Adipocyte (in vitro differentiated cells): ENCODE measurements around the gene FNDC5.

Experiments
- DNase-seq: peaks from one replicate; pipeline ENCODE4 v3.0.0-alpha.2; 2015; ENCODE audit warnings: low read depth
- H3K27me3 ChIP-seq: replicated peaks from 2 replicates; pipeline ENCODE4 v1.7.0; 2013; ENCODE audit warnings: mild to moderate bottlenecking, low read length, moderate library complexity; ENCODE audit not compliant: control insufficient read depth, insufficient read depth
- H3K36me3 ChIP-seq: 2 replicates; pipeline ENCODE4 v1.7.0; 2013; ENCODE audit warnings: low read length, mild to moderate bottlenecking, moderate library complexity; ENCODE audit not compliant: control insufficient read depth, insufficient read depth, severe bottlenecking
- H3K4me1 ChIP-seq: 2 replicates; pipeline ENCODE4 v1.7.0; 2013; ENCODE audit warnings: mild to moderate bottlenecking, low read length, moderate library complexity; ENCODE audit not compliant: control insufficient read depth, insufficient read depth
- H3K4me3 ChIP-seq: 2 replicates; pipeline ENCODE4 v1.7.0; 2013; ENCODE audit warnings: mild to moderate bottlenecking, low read length, moderate library complexity
- H3K9ac ChIP-seq: 2 replicates; pipeline ENCODE4 v1.7.0; 2013; ENCODE audit warnings: mild to moderate bottlenecking, low read length, moderate library complexity
- H3K9me3 ChIP-seq: 2 replicates; pipeline ENCODE4 v1.7.0; 2013; ENCODE audit warnings: mild to moderate bottlenecking, low read length, moderate library complexity; ENCODE audit not compliant: control insufficient read depth

Gene FNDC5

DNA sequence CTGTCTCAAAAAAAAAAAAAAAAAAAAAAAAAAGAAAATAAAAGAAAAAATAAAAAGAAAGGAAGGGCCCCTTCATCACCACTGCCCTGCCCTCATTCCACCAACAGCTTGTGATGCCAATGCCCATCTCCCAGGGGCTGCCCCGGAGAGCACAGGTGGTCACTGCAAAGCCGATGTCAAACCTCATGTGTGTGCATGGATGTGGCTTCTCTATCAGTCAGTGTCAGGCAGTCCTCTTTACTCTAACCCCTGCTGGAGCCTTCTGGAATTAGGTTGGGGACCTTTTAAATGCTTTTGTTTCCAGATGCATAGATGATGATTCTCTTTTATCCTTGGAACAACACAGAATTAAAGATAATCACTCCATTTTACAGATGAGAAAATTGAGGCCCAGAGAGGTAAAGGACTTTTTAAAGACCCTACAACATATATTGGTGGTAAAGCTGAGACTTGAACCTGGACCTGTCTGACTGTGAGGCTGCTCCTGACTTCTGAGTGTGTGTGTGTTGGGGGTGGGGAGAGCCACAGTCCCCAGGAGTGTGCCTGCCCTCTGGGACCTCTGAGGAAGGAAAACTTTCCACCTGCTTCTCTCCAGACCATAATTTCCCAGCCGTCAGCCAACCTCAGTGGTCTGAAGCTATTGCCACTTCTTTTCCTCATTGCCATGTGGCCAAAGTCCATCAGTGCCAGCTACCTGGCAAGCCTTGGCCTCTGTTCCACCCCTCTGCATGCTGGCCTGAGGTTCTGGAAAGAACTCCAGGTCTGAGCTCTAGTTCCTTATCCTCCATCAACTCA, 33.5 kb upstream of the FNDC5 start:
- no peak for DNase-seq

DNA sequence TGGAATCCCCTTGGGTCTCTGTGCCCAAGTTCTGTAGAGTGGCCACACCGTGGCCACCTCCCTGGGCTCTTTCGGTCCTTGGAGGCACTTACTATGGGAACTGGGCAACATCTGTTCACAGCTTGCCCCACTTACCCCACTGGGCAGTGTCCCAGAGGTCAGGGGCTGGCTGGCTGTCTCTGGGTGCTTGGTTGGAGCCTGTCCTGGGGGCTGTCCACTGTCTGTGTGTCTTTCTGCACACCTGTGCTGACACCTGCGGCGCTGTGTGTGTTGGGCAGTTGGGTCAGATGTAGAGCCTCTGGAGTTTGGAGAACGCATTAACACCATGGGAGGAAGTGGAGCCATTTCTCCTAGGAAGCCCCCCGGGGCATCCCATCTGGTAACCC, 31.8 kb upstream of the FNDC5 start:
- DNase-seq, result no peak
- H3K36me3 ChIP-seq, result no peaks in the 10 kb centered on the region
- no peak overlapping the region for H3K9ac ChIP-seq
- H3K4me1 ChIP-seq, result no peaks in the 10 kb centered on the region
- no peaks in the 10 kb centered on the region for H3K27me3 ChIP-seq
- H3K9me3 ChIP-seq, result no peaks in the 10 kb centered on the region
- H3K4me3 ChIP-seq, result no peak overlapping the region

More for the DNA sequence above, 33.5 kb upstream of the FNDC5 start:
- no peaks in the 10 kb centered on the region for H3K9me3 ChIP-seq
- no peak overlapping the region for H3K9ac ChIP-seq
- no peaks in the 10 kb centered on the region for H3K4me1 ChIP-seq
- no peak overlapping the region for H3K4me3 ChIP-seq
- no peaks in the 10 kb centered on the region for H3K27me3 ChIP-seq
- H3K36me3 ChIP-seq, result no peaks in the 10 kb centered on the region

DNA sequence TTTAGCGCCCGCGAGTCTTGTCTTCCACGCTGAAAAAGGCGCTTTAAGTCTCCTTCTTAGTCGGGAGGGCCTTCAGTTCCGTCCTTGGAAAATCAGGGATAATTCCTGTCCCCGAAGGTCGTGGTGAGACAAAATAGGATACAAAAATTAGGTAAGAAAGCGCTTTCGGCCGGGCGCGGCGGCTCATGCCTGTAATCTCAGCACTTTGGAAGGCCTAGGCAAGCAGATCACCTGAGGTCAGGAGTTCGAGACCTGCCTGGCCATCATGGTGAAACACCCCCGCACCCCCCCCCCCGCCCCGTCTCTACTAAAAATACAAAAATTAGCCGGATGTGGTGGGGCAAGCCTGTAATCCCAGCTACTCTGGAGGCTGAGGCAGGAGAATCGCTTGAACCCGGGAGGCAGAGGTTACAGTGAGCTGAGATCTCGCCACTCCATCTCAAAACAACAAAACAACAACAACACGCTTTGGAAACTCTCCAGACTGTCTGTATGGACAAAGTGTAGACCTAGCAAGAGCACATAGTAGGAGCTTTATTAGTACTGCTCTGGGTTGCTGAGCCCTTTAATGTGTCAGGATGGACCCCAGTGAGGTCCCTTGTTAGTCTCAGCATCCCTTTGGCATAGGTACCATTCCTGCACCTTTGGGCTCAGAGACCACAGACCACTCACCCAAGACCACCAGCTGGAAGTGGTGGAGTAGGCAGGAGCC, 31.3 kb upstream of the FNDC5 start:
- peak overlapping the region; percentile 78 for H3K9ac ChIP-seq
- no peaks in the 10 kb centered on the region for H3K36me3 ChIP-seq
- no peaks in the 10 kb centered on the region for H3K27me3 ChIP-seq
- DNase-seq, result no peak
- no peaks in the 10 kb centered on the region for H3K4me1 ChIP-seq
- peak overlapping the region; percentile 76 for H3K4me3 ChIP-seq
- H3K9me3 ChIP-seq, result no peaks in the 10 kb centered on the region

DNA sequence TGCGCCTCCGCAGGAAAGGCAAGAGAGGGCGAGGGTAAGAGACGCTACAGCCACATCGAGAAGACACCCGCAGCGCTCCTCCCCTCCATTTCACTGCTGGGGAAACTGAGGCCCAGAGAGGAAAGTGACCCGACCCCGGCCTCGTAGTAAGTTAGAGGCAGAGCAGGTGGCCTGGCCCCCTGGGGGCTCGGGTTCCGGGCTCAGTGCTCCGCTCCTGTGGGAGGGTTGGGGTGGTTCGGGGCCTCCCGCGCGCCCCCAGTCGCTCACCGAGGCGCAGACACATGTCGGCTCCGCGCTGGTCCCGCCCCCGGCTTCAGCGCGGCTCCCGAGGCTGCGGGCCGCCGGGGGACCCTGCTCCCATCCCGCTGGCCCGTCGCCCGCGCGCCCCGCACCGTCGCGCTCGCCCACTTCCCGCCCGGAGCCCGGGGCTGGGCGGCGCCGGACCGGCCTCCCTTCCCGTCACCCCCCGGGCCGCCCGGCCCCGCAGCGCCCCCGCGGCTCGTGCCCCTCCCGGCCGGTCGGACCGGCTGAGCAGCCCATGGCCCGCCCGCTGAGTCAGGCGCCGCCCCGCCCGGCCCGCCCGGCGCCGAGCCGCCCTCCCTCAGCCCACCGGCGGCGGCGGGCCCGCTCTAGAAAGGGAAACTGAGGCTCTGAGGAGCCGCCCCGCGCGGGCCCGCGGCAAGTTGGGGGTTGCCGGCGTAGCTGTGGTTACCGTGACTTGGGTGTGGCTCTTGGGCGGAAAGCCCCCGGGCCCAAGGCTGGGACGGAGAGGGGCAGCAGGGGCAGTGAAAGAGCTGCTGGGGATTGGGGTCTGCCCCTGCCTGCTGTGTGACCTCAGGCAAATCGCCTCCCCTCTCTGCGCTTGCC, 30.5 kb upstream of the FNDC5 start, which contains the start of gene TMEM54:
Gene TMEM54 (minus strand): TSS at position 434 of the 867 bp plus-strand sequence. CDS start 151 bp downstream, at position 283.
- Histone ChIP-seq H3K27me3 (no peaks in the 10 kb centered on the region), H3K36me3 (no peaks in the 10 kb centered on the region), H3K9me3 (no peaks in the 10 kb centered on the region), H3K4me1 (no peaks in the 10 kb centered on the region), H3K4me3 (peak within 1 kb of the TSS; percentile 76), H3K9ac (peak within 1 kb of the TSS; percentile 78)
- peak; percentile 83 for DNase-seq

DNA sequence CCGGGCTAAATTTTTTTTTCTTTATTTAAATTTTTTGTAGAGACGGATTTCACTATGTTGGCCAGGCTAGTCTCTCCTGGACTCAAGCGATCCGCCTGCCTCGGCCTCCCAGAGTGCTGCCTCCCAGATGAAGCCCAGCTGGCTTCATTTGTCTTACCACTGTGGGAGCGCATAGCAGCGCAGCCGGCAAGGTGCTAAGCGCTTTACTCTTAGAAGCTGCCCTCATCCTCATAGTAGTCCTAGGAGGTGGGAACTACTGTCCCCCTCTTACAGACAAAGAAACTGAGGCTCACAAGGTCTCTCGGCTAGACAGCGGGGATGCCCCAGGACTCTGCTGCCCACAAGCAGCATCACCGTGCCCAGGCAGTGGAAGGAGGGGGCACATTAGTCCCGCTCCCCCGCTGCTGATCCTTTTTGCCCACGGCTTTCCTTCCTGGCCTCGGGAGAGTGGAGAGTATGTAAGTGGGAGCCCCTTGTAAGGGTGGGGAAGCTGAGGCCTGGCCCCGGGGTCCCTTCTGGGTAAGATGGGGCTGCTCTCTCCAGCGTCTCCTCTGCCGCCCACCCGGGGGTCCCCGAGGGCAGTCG, 29.8 kb upstream of the FNDC5 start:
- H3K4me3 ChIP-seq, result peak overlapping the region; percentile 76
- peak overlapping the region; percentile 68 for H3K9ac ChIP-seq
- no peaks in the 10 kb centered on the region for H3K9me3 ChIP-seq
- DNase-seq, result peak; percentile 11
- no peaks in the 10 kb centered on the region for H3K27me3 ChIP-seq
- no peaks in the 10 kb centered on the region for H3K4me1 ChIP-seq
- H3K36me3 ChIP-seq, result no peaks in the 10 kb centered on the region

DNA sequence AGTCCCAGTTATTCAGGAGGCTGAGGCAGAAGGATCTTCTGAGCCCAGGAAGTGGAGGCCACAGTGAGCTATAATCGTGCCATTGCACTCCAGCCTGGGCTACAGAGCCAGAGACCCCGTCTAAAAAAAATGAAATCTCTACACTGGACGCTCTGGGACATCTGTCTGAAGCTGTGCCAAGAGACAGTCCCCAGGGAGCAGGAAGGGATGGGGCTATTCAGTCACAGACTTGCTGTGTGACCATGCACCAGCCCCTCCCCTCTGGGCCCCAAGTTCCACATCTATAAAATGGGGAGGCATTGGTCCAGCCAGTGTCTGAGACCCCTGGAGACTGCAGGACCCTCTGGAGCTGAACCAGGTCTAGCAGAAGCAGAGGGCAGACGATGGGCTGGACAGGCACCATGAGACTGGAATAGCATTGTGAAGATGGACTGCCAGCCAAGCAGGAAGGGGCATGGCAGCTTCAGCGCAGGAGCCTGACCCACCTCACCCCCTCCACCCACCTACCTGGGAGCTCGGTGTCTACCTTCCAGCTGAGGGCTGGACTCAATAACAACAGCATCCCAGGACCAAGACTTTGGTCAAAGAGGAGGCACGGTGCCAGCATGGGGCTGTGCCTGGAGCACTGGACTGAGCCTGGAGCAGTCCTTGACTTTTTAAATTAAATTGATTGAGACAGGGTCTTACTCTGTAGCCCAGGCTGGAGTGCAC, 29.0 kb upstream of the FNDC5 start:
- Histone ChIP-seq H3K27me3 (no peaks in the 10 kb centered on the region), H3K9me3 (no peaks in the 10 kb centered on the region), H3K9ac (no peak overlapping the region), H3K4me1 (no peaks in the 10 kb centered on the region), H3K36me3 (no peaks in the 10 kb centered on the region), H3K4me3 (no peak overlapping the region)
- no peak for DNase-seq

DNA sequence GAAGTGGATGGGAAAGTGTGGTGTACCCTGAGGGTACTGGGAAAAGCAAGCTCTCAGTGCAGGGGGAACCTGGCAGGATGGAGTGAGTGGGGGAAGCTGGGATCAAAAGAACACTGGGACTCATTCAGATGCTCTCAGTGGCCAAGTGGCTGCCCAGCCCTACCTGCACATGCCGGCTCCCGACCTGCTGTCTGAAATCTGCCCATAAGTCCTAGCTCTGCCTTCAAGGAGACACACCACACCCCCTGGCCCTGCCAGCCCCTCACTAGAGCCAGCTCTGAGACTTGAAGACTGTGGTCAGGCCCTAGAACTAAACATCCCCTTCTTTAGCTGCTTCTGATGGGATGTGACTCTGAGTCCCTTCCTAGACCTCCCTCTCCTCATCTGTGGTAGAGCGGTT, 28.2 kb upstream of the FNDC5 start:
- Histone ChIP-seq H3K4me3 (no peak overlapping the region), H3K36me3 (no peaks in the 10 kb centered on the region), H3K9me3 (no peaks in the 10 kb centered on the region), H3K9ac (no peak overlapping the region), H3K4me1 (no peaks in the 10 kb centered on the region), H3K27me3 (no peaks in the 10 kb centered on the region)
- no peak for DNase-seq

DNA sequence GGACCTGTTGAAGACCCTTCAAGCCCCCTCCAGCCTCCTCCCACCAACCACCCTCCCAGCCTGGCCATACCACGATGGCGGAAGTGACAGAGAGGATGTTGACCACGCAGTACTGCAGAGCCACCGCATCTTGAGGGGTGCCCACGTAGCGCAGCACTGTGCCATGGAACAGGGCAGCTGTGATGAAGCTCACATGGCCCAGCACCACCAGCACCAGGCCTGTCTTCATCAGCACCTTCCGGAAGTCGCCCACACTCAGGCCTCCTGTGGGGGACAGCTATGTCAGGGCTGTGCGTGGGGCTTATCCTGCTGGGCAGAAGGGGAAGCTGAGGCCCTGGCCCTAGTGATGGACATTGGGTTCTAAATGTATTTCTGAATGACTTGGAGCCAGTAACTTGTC, 27.3 kb upstream of the FNDC5 start:
- no peaks in the 10 kb centered on the region for H3K9me3 ChIP-seq
- no peaks in the 10 kb centered on the region for H3K27me3 ChIP-seq
- H3K4me3 ChIP-seq, result no peak overlapping the region
- H3K9ac ChIP-seq, result no peak overlapping the region
- H3K4me1 ChIP-seq, result no peaks in the 10 kb centered on the region
- H3K36me3 ChIP-seq, result no peaks in the 10 kb centered on the region
- no peak for DNase-seq

DNA sequence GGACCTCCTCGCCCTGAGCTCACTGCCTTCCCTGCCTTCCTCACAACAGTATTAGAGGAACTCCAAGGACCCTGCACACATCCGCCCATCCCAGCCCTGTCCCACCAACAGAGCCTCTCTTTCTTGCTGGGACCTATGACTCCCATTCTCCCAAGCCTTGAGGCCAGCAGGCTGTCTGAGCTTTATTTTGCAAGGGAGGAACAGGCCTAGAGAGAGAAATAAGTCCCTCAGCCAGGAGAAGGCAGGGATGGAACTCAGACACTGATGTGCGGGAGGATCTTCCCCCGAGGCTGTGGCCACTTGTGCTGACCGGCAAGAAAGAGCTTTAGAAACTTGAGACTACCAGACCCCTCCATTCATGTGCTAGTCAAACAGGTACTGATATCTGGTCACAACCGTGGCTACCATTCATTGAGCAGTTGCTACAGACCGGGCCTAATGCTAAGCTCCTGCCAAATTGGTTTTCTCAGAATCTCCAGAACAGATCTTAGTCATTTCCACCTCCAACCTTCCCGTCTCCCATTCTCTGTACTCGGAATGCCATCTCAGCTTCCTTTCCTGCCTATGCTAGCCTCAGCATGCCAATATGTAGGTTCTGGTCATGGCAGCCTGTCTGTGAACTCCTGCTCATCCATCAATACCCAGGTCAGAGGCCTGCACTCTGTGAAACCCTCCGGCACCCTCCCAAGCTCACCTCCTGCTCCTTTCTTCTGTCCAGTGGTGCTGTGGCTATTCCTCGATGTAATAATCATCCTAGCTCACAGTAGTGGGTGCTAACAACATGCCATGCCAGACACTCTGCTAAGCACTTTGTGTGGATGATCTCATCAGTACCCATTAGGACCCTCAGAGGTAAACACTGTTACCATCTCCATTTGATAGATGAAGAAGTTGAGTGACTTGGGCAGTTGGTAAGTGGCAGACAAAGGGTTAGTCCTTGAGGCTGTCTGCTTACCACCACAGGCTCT, 26.7 kb upstream of the FNDC5 start:
- H3K4me1 ChIP-seq, result no peaks in the 10 kb centered on the region
- H3K9me3 ChIP-seq, result no peaks in the 10 kb centered on the region
- no peaks in the 10 kb centered on the region for H3K36me3 ChIP-seq
- H3K27me3 ChIP-seq, result peaks cover 4% of the 10 kb centered on the region
- DNase-seq, result no peak
- H3K4me3 ChIP-seq, result no peak overlapping the region
- no peak overlapping the region for H3K9ac ChIP-seq

DNA sequence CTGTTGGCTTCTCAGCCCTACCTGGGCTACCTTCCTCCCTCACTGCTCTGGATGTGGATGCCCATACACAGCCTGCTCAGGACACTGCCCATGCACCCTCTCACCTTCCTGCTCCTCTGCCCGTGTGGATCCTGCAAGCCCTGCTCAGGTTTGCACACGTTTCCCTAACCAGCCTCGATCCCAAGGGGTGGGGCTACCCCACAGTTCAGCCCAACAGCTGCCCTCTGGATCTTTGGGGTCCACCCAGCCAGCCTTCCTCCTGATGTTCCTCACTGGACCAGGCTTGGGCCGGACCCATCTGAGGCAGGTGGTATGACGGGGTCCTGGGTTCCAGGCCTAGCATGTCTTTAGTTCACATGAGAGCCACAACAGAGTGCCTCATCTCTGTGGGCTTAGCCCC, 25.7 kb upstream of the FNDC5 start:
- Histone ChIP-seq H3K4me1 (no peaks in the 10 kb centered on the region), H3K9me3 (no peaks in the 10 kb centered on the region), H3K27me3 (peaks cover 13% of the 10 kb centered on the region), H3K36me3 (no peaks in the 10 kb centered on the region), H3K4me3 (no peak overlapping the region), H3K9ac (no peak overlapping the region)
- no peak for DNase-seq
